Trophoblast cell (in vitro differentiated cells and primary cell): ENCODE data around the gene DVL2.

ENCODE experiments used
- DNase-seq, 2 donors: peaks; one replicate each; pipeline ENCODE4 v3.0.0-alpha.2; 2016
- H2AFZ ChIP-seq: 2 replicates; pipeline ENCODE4 v1.6.1; 2013; ENCODE audit warnings: low read length, moderate library complexity, mild to moderate bottlenecking; ENCODE audit not compliant: insufficient read depth, poor library complexity
- H2AK5ac ChIP-seq: 2 replicates; pipeline ENCODE4 v1.6.1; 2013; ENCODE audit warnings: mild to moderate bottlenecking, low read length
- H2BK120ac ChIP-seq: 2 replicates; pipeline ENCODE4 v1.6.1; 2013; ENCODE audit warnings: low read length, mild to moderate bottlenecking, moderate library complexity; ENCODE audit not compliant: insufficient read depth, poor library complexity
- H2BK12ac ChIP-seq: 2 replicates; pipeline ENCODE4 v1.6.1; 2013; ENCODE audit warnings: mild to moderate bottlenecking, low read length, moderate library complexity
- H2BK5ac ChIP-seq: 2 replicates; pipeline ENCODE4 v1.6.1; 2013; ENCODE audit warnings: low read length, low read depth, moderate library complexity, mild to moderate bottlenecking; ENCODE audit not compliant: poor library complexity
- H3K14ac ChIP-seq: 2 replicates; pipeline ENCODE4 v1.6.1; 2013; ENCODE audit warnings: mild to moderate bottlenecking, low read length
- H3K18ac ChIP-seq: 2 replicates; pipeline ENCODE4 v1.6.1; 2013; ENCODE audit warnings: mild to moderate bottlenecking, low read length
- H3K23ac ChIP-seq: 2 replicates; pipeline ENCODE4 v1.6.1; 2013; ENCODE audit warnings: low read length
- H3K27ac ChIP-seq: 2 replicates; pipeline ENCODE4 v1.5.1; 2013; ENCODE audit warnings: low read depth, mild to moderate bottlenecking, inconsistent platforms, low read length, moderate library complexity
- H3K27me3 ChIP-seq: 2 replicates; pipeline ENCODE4 v1.6.1; 2013; ENCODE audit warnings: inconsistent platforms, mild to moderate bottlenecking, low read length, moderate library complexity; ENCODE audit not compliant: insufficient read depth
- H3K36me3 ChIP-seq, 2 experiments: 1 replicate in 1 of 2; 2 replicates in 1 of 2; pipeline ENCODE4 v1.6.1; 2013; ENCODE audit warnings: low read length in 2 of 2, mild to moderate bottlenecking in 2 of 2, moderate library complexity in 1 of 2; ENCODE audit not compliant: insufficient read depth in 2 of 2, control insufficient read depth in 1 of 2
- H3K4ac ChIP-seq: 2 replicates; pipeline ENCODE4 v1.6.1; 2013; ENCODE audit warnings: low read depth, mild to moderate bottlenecking, low read length, moderate library complexity
- H3K4me1 ChIP-seq, 2 experiments: 1 replicate in 1 of 2; 2 replicates in 1 of 2; pipeline ENCODE4 v1.6.1; 2013; ENCODE audit warnings: low read length in 2 of 2, mild to moderate bottlenecking in 2 of 2, moderate library complexity in 1 of 2; ENCODE audit not compliant: insufficient read depth in 2 of 2, control insufficient read depth in 1 of 2
- H3K4me2 ChIP-seq: 2 replicates; pipeline ENCODE4 v1.6.1; 2013; ENCODE audit warnings: inconsistent platforms, mild to moderate bottlenecking, low read length, moderate library complexity
- H3K4me3 ChIP-seq: 2 replicates; pipeline ENCODE4 v1.5.1; 2013; ENCODE audit warnings: mild to moderate bottlenecking, low read depth, low read length, inconsistent platforms
- H3K79me1 ChIP-seq: one replicate; pipeline ENCODE4 v1.6.1; 2013; ENCODE audit warnings: low read length
- H3K79me2 ChIP-seq: 2 replicates; pipeline ENCODE4 v1.6.1; 2013; ENCODE audit warnings: low read length, mild to moderate bottlenecking; ENCODE audit not compliant: control insufficient read depth, insufficient read depth, poor library complexity
- H3K9ac ChIP-seq: 2 replicates; pipeline ENCODE4 v1.6.1; 2013; ENCODE audit warnings: mild to moderate bottlenecking, low read length
- H3K9me3 ChIP-seq: 2 replicates; pipeline ENCODE4 v1.6.1; 2013; ENCODE audit warnings: low read depth, mild to moderate bottlenecking, control low read depth, inconsistent platforms, low read length; ENCODE audit not compliant: insufficient read depth
- H4K12ac ChIP-seq: 2 replicates; pipeline ENCODE4 v1.6.1; 2013; ENCODE audit warnings: low read depth, mild to moderate bottlenecking, low read length, moderate library complexity
- H4K8ac ChIP-seq: 2 replicates; pipeline ENCODE4 v1.6.1; 2013; ENCODE audit warnings: low read depth, mild to moderate bottlenecking, low read length, moderate library complexity
- H4K91ac ChIP-seq: one replicate; pipeline ENCODE4 v1.6.1; 2013; ENCODE audit warnings: low read depth, mild to moderate bottlenecking, low read length, moderate library complexity
- WGBS: extraction: QIAGEN DNeasy Blood & Tissue Kit; methylation state at CpG from one replicate; pipeline ENCODE4 v1.1.7; 2013; ENCODE audit warnings: missing lambda C conversion rate; ENCODE audit not compliant: insufficient read length, insufficient coverage; ENCODE audit errors: extremely low coverage; 5-methylcytosine and 5-hydroxymethylcytosine counted together

The DVL2 gene

DNA sequence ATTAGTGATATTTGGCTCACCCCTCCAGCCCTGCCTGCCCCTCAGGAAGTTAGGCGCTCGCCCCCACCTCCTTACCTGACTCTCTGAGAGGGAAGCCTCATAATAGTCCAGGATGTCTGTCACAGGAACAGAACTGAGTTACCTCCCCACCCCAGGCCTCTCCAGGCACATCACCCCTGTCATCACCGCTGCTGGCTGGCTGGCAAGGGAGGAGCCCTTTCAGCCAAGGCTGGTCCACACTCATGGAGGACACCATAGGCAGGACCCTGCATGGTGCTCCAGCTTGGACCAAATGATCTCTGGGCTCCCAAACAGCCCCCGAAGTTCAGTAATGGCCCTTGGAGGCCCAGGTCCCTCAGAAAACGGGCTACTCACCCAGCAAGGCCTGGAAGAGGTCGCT lies 16.2 kb downstream of the DVL2 start:
- Histone ChIP-seq H3K4me3 (no peak overlapping the region), H4K8ac (peak overlapping the region; percentile 68), H3K9me3 (no peaks in the 10 kb centered on the region), H3K36me3 (peaks cover 23 to 26% of the 10 kb centered on the region in 2 experiments), H3K27me3 (no peaks in the 10 kb centered on the region), H3K27ac (no peak overlapping the region), H3K18ac (no peak overlapping the region), H3K4me1 (peaks cover 47 to 63% of the 10 kb centered on the region in 2 experiments), H3K4me2 (no peak overlapping the region), H4K91ac (peak overlapping the region; percentile 73), H3K14ac (peak overlapping the region; percentile 54), H3K23ac (no peak overlapping the region), H2AK5ac (peak overlapping the region; percentile 86), H3K9ac (no peak overlapping the region), H2BK12ac (peak overlapping the region; percentile 80), H2BK5ac (no peak overlapping the region), H3K79me1 (peaks cover 26% of the 10 kb centered on the region), H3K79me2 (peaks cover 10% of the 10 kb centered on the region), H2BK120ac (peak overlapping the region; percentile 18), H2AFZ (no peak overlapping the region), H4K12ac (peak overlapping the region; percentile 58), H3K4ac (peak overlapping the region; percentile 28)
- no peak for DNase-seq
- WGBS: no CpG with 5 or more reads among the region's 6 CpGs

DNA sequence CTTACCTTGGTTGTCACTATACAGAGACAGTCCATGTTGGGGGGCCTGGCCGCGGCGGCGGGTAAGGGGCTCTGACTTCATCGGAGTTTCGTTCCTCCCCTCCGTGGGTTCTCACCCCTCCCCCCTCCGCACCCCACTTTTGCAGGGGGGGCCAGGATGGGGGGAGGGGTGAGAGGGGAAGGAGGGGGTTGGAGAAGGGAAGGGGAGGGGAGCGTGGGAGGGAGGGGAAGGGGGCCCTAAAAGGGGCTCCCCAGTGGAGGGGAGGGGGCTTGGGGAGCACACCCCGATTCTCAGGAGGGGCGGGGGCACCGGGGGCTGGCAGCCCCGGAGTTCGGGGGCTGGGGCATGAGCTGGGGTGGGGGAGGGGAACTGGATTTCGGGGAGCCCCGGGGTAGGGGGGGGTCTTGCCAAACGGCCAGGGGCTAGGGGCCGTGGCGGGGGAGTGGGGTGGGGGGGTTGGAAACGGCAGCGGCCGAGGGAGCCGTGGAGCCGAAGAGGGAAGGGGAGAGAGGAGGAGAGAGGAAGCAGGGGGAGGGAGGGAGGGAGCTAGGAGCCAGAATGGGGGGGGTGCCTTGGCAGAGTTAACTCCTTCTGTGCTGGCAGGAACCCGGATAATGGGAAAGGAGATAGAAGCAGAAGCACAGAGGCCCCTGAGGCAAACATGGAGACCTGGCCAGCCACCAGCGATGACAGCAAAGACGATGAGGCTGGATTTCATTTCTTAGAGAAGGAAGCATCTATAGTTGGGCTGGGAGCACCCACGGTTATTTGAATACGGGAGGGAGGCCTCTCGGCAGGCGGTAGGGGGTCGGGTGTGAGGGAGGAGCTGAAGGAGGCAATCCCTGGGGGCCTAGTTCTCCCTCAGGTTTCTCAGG lies 17.0 kb downstream of the DVL2 start:
- Histone ChIP-seq H2AK5ac (peak overlapping the region; percentile 86), H2BK5ac (peak overlapping the region; percentile 11)
- WGBS: no CpG with 5 or more reads among the region's 32 CpGs

DNA sequence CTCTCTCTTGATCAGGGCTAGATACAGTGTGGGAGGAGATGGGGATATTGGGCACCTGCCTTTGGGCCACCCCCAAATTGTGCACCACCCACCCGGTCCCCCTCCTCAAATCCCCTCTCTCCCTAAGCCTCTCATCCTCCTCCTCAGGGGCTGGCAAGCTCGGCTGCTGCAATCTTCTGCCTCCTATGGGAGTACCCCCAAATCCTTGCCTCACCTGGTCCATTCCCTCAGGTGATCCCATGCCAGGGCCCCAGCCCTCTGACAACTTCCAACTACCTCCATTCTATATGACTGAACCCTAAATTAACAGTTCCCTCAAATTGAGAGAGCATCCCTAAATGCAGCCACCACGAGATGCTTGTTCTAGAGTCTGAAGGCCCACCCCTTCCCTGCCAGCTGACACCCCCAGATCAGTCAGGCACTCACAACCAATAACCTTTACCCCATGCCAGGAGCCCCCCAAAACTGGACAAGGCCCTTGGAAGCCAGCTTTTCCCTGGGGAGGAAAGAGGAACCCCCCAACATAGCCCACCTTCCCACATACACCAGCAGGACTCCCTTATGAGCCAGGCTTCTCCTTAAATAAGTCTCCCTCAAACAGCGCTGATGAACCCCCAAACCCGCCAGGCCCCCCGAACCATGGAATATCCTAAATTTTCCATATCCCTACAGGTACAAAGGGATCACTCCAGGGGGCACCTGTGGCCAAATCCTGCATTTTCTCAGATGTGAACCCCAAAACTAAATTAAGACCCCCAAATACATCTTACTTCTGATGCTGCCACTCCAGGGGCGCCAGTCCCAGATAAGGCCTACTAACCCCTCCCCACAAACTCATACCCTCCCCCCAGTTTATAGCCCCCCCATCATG lies 17.8 kb downstream of the DVL2 start:
- Histone ChIP-seq H3K9me3 (no peaks in the 10 kb centered on the region), H2AK5ac (peak overlapping the region; percentile 44), H4K91ac (peak overlapping the region; percentile 45), H4K12ac (no peak overlapping the region), H2BK120ac (no peak overlapping the region), H2BK12ac (peak overlapping the region; percentile 14), H3K27ac (peak overlapping the region; percentile 23), H3K18ac (peak overlapping the region; percentile 30), H3K36me3 (peaks cover 6 to 9% of the 10 kb centered on the region in 2 experiments), H3K4me3 (peak overlapping the region; percentile 16), H4K8ac (peak overlapping the region; percentile 6), H3K4me1 (peaks cover 41 to 54% of the 10 kb centered on the region in 2 experiments), H3K79me1 (peaks cover 26% of the 10 kb centered on the region), H2BK5ac (no peak overlapping the region), H2AFZ (no peak overlapping the region), H3K4me2 (peak overlapping the region; percentile 60), H3K27me3 (no peaks in the 10 kb centered on the region), H3K4ac (no peak overlapping the region), H3K23ac (no peak overlapping the region), H3K9ac (no peak overlapping the region), H3K14ac (peak overlapping the region; percentile 4), H3K79me2 (peaks cover 10% of the 10 kb centered on the region)
- no peak for DNase-seq
- WGBS: no CpG with 5 or more reads among the region's 7 CpGs

More for the DNA sequence above, 17.0 kb downstream of the DVL2 start:
- Histone ChIP-seq H3K4me1 (peaks cover 44 to 55% of the 10 kb centered on the region in 2 experiments), H2BK120ac (peak overlapping the region; percentile 16), H3K27ac (no peak overlapping the region), H3K18ac (peak overlapping the region; percentile 5), H3K23ac (no peak overlapping the region), H3K14ac (no peak overlapping the region), H3K4me3 (peak overlapping the region; percentile 16), H3K4me2 (peak overlapping the region; percentile 60), H3K79me1 (peaks cover 26% of the 10 kb centered on the region), H3K9ac (no peak overlapping the region), H3K36me3 (peaks cover 15 to 18% of the 10 kb centered on the region in 2 experiments), H2AFZ (no peak overlapping the region), H4K8ac (peak overlapping the region; percentile 68), H3K4ac (peak overlapping the region; percentile 28), H3K9me3 (no peaks in the 10 kb centered on the region), H4K91ac (peak overlapping the region; percentile 73), H2BK12ac (peak overlapping the region; percentile 80), H3K27me3 (no peaks in the 10 kb centered on the region), H4K12ac (no peak overlapping the region), H3K79me2 (peaks cover 10% of the 10 kb centered on the region)
- DNase-seq: no peak

DNA sequence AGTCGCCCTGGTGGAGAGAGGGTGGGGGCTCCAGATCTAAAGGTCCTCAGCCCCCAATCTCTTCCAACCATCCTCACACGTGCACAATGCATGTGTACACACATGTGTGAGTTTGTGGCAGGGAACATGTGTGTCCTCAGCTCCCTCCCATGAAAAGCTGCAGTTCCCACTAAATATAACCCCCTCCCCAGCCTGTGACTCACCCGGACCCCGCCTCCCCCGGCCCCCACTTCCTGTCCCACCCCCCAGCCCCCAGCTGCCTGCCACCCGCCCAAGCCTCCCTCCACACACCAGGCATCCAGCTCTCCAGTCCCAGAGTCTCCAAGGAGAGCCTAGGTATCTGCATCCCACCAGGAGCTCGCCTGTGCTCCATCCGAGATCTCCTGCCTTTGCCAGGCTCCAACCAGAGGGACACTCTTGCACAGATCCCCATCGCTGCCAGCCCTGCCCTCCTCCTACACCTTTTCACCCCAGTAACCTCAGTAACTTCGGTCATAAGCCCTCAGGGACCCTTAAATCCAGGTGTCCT lies 18.6 kb downstream of the DVL2 start:
- H3K23ac ChIP-seq: no peak overlapping the region
- H2AFZ ChIP-seq: no peak overlapping the region
- H3K4me3 ChIP-seq: no peak overlapping the region
- H3K4ac ChIP-seq: no peak overlapping the region
- H3K79me1 ChIP-seq: peaks cover 24% of the 10 kb centered on the region
- peak overlapping the region; percentile 66 for H3K27ac ChIP-seq
- H3K9ac ChIP-seq: no peak overlapping the region
- peak overlapping the region; percentile 12 for H2BK120ac ChIP-seq
- H3K36me3 ChIP-seq: peaks cover 0 to 2% of the 10 kb centered on the region in 2 experiments
- no peak for DNase-seq
- H4K8ac ChIP-seq: no peak overlapping the region
- H3K79me2 ChIP-seq: peaks cover 9% of the 10 kb centered on the region
- no peak overlapping the region for H4K91ac ChIP-seq
- H3K14ac ChIP-seq: peak overlapping the region; percentile 6
- H3K18ac ChIP-seq: no peak overlapping the region
- H2AK5ac ChIP-seq: no peak overlapping the region
- H4K12ac ChIP-seq: no peak overlapping the region
- H3K4me1 ChIP-seq: peaks cover 33 to 49% of the 10 kb centered on the region in 2 experiments
- no peaks in the 10 kb centered on the region for H3K27me3 ChIP-seq
- no peak overlapping the region for H2BK12ac ChIP-seq
- H3K4me2 ChIP-seq: peak overlapping the region; percentile 75
- WGBS: no CpG with 5 or more reads among the region's 10 CpGs
- H2BK5ac ChIP-seq: no peak overlapping the region
- no peaks in the 10 kb centered on the region for H3K9me3 ChIP-seq
